SW 1271 (cell line): ENCODE measurements around the gene RASSF8.
A peak's percentile ranks its signal among the peaks of the same experiment; 100 is the strongest.

Experiments used
- DNase-seq, 2 experiments: peaks; one replicate each; lab custom pipeline; 2025; lab: John Stamatoyannopoulos, UW

The RASSF8 gene

GRCh38 chr12:26028953-26029735, 70.7 kb downstream of the RASSF8 start:
- peak in 1 of 2 experiments; percentile 66 for DNase-seq

GRCh38 chr12:26029736-26030022, 71.2 kb downstream of the RASSF8 start:
- DNase-seq: no peak

DNA sequence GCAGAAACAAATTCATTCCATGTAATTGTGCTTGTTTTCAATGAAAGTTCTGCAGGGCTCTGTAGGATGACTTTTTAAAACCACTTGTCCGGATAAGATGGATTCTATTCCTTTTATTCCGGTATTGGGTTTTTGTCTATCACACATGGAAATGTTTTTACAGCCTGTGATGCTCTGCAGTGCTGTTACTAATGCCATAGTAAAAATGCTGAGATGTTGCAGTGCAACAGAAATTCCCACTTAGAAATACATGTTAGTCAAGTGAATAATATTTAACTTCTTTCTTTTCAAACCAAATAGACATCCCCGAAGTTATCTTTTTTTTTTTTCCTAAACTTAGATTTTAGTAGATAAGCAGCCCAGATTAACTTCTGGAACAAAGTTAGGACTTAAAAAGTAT, 71.9 kb downstream of the RASSF8 start:
- no peak for DNase-seq

DNA sequence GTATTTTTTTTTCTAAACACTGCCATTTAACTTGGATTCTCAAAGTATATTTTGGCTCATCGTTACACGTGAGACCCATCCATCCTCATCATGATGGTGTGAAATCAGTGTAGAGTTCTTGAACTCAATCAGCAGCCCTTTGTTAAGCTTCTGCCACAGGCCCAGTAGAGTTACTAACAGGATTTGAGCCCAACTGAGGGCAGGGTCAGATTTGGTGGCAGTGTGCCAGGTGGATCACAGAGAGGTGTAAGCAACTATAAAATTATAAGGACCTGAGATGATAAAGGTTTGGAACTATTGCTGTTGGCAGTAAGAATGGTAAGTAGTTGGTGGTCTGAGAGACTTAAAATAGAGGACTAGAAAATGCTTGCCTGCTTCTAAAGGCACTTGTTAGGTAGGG, 72.8 kb downstream of the RASSF8 start:
- DNase-seq: no peak

DNA sequence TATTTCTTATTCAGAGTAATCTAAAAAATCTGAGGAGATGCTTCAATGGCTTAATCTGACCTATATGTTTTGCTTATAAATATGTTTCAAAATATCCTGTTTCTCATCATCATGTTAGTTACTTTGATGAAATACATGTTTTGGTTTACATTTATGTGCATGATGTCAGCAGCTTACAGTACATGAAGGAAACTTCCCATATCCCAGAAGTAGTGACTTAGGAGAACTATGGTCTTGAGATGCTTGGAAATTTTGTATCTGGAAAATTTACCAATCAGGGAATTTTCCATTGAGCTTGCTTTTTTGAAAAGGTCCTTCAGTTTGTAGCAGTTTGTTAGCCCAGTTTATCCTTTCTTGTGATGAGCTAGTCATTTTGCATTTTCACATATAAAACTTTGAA, 73.3 kb downstream of the RASSF8 start:
- DNase-seq: no peak

DNA sequence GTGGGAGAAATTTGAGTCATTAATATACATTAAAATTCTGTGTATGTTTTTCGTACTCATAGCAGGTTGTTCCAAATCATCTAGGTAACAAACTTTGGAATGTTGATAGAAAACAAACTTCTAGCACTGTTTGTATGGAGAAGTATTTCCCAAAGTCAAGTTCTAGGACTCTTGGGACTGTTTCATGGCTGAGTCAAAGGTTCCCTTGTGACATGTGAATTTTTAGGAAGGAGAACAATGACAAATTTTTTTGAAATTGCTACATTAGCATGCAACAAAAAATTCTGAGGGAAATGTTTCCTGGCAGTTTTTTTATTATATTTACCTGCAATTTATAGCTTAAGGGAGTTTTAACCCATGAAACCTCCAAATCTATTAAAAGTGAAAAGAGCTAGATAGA, 73.8 kb downstream of the RASSF8 start:
- DNase-seq: no peak

DNA sequence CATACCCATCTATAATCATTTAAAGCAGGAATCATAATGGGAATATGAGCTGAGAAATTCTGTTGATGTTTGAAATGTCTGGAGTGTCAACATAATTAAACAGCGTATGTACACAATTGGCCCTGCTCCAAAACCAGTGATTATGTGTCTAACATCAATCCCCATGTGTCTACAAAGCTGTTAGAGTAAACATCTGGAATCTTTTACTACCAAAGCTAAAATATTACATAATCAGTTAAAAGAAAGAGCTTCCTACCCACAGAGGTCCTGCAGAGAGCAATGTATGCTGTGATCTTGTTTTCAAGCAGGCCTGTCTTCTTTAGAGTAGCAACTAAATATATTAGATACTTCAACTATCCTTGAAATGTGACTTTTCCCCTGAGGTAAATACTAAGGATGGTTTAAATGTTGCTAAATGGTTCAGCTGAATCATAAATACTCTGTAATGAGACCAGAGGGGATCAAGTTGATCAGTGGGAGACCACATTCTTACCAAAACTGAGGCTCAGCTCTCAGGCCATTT, 74.3 kb downstream of the RASSF8 start:
- DNase-seq: no peak

DNA sequence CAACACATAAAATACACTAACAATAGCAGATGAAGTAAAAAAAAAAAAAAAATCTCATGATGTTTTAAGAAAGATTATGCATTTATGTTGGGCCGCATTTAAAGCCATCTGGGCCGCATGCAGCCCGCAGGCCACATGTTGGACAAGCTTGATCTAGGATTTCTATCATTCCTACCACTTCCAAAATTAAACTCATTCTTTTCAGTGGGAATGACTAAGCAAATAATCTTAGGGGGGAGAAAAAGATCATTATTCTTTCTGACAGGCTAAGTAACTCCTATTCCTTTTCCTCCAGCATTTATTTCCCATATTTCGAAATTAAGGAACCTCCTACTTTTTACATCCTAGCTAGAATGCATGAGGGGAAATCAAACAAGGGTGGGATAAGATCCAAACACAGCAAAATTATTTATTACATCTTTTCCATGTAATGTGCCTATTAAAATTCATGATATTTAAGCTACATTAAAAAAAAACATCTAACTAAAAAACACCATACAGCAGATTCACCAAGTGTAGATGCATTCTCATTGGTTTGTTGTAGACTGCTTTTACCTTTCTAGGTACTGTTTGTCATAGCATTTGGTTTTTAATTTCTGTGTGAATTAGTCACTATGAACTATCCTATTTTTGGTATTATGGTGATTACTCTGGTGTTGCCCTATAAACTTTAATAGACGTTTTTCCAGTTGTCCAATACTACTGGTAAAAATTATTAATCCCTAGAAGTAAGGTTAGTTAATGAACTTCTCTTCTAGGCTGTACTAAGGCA, 76.1 kb downstream of the RASSF8 start:
- no peak for DNase-seq

GRCh38 chr12:26036877-26037276, 78.4 kb downstream of the RASSF8 start:
- no peak for DNase-seq

DNA sequence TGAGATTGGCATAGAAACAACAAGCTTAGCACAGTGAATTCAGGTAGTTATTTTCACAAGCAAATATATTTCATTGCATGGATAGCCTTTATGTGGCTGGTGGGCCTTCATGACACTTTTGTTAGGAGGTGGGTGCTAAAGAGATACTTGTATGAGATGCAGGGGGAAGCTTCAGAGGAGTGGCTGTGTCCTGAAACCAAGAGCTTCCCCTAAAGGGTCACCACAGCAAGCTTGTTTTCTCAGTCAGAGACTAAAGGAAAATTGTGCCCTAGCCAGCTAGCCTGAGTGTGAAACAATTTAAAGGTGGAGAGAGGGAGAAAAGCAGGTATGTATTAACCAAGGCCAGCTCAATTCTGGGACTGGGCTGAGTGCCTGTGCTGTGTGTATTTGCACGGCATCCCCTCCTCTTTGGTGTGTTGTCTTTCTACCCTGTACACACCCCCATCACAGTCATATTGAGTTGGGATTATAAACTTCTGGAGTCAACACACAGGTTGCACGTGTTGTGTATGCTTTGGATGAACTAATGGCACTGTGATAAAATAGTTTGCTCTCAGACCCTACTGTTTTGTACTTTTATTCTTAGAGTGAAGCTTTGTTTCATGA, 79.2 kb downstream of the RASSF8 start:
- DNase-seq: no peak

DNA sequence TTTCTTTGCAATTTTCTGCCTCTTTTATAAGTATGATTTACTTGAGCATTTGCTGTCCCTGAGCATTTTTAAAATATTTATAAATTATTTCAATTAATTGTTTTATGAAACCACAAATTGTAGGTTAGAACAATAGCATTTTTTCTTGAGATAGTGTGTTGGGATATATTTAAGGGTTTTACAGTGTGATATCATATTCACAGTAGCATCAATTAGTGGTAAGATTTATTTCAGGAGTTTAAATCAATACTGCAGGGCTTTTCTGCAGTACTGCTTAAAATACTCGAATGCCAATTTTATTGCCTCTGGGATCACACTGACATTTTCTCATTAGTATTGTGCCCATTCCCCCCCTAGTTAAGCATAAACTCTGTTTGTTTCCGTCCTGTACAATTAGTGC, 84.2 kb downstream of the RASSF8 start:
- no peak for DNase-seq

GRCh38 chr12:26043135-26044006, 84.9 kb downstream of the RASSF8 start:
- DNase-seq: no peak

DNA sequence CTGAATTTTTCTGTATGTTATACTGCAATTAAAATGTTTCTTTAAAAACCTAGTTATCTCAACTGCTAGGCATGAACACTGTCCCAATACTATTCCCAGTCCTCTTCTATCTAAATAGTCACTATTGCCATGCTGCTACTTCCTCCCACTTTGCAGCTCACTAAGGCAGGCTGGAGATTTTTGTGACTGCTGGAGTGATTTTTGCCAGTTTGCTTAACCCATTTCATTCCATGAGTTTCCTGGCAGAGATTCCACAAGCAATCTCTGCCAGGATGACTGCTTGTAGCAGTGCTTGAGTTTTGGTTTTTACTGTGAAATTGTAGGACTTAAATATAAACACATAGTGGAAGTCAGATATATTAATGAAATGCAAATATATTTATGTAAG, 85.5 kb downstream of the RASSF8 start:
- no peak for DNase-seq

GRCh38 chr12:26044592-26044991, 86.1 kb downstream of the RASSF8 start:
- no peak for DNase-seq

GRCh38 chr12:26046203-26046602, 87.7 kb downstream of the RASSF8 start:
- no peak for DNase-seq

GRCh38 chr12:26046906-26047305, 88.4 kb downstream of the RASSF8 start:
- DNase-seq: no peak

- no peak for DNase-seq
Observed at GRCh38 chr12:26047401-26048226, 89.1 kb downstream of the RASSF8 start.

GRCh38 chr12:26052652-26053051, 94.2 kb downstream of the RASSF8 start:
- DNase-seq: no peak

DNA sequence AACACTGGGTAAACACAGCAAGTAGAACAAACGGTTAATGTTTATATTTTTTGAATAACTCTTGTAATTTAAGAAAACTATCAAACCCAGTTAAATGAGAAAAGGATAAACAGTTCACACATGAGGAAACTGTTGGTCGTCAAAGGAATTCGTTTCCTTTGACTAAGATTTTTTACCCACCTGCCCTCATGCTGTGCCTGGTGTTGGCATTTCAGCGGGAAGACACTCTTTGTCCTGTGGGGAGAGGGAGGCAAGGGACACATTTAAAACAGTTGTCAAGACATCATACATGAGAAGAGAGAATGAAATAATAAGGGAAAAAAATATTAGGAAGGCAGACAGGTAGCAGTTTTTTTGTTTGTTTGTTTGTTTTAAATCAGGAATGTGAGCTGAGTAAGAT, 95.9 kb downstream of the RASSF8 start:
- no peak for DNase-seq

- DNase-seq: no peak
Observed at GRCh38 chr12:26055087-26055486, 96.6 kb downstream of the RASSF8 start.

DNA sequence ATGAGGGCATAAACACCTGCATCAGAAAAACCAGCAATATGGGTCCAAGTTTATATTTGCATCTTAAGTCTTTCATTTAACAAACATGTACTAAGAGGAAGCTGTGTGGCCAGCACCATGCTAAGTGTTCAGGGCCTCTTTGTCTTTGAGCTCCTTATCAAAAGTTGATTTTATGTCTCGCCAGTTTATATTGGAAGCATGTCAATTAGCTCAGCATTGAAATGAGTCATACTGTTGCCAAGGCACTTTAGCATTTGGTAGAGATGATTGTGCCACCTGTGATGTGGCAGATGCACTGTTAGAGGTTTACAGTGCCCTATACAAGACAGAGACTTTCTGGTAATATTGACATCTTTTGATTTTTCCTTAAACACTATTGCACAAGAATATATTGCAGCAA, 97.9 kb downstream of the RASSF8 start:
- peak in 1 of 2 experiments; percentile 29 for DNase-seq
